Measurements from ENCODE around the gene MBNL2.

DNA sequence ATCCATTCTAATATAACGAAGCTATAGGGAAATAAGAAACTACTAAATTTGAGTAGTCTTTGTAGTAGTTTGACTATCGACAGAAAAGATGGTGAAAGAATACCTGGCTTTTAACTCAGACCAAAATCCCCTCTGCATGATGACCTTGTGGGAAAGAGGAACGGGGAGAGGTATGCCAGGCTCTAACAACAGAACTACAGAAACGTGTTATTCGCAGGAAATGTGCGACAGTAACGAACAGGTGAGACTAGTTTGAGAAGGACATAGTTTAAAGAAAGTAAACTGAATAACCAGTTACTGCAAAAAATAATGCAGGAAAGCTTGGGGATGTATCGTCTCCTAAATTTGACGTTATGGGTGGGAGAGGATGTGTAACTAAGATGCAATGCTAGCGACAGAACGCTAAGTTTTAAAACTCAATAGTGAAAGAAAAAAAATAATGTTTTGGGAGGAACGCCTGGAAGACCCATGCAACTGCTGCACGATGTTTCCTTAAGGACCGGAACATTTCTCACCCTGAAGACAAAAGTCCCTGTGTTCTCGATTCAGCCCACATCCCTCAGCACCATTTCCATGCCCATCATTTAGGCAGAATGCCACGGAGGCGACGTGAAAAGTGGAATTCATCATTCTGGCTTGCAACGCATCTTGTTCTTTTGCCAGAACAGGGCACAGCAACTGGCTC is 210.2 kb downstream of the MBNL2 start:
- TF ChIP-seq, protein P1, sequence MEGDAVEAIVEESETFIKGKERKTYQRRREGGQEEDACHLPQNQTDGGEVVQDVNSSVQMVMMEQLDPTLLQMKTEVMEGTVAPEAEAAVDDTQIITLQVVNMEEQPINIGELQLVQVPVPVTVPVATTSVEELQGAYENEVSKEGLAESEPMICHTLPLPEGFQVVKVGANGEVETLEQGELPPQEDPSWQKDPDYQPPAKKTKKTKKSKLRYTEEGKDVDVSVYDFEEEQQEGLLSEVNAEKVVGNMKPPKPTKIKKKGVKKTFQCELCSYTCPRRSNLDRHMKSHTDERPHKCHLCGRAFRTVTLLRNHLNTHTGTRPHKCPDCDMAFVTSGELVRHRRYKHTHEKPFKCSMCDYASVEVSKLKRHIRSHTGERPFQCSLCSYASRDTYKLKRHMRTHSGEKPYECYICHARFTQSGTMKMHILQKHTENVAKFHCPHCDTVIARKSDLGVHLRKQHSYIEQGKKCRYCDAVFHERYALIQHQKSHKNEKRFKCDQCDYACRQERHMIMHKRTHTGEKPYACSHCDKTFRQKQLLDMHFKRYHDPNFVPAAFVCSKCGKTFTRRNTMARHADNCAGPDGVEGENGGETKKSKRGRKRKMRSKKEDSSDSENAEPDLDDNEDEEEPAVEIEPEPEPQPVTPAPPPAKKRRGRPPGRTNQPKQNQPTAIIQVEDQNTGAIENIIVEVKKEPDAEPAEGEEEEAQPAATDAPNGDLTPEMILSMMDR (IDR thresholded peaks at IDR 0.05): no peak
- TF ChIP-seq POLR2AphosphoS5 (IDR thresholded peaks at IDR 0.05): no peak
